ENCODE data around the gene SDK2. TPM values are rescaled to one million over a fixed set of nuclear protein-coding genes. Genes with fewer than 3 reads are reported as not detected.

The SDK2 gene
- total and polyA plus RNA-seq, 2 of the 8 experiments (the other 6 are each of a cell fraction or from before 2014, with no cell fraction given), result 3.9 to 4.1 TPM

- no peaks in the 10 kb centered on the region for H4K20me1 ChIP-seq (replicated peaks in 1 of 2; ENCODE audit: control insufficient read depth in 1 of 2, insufficient read depth in 2 of 2, low read length in 2 of 2)
- TF ChIP-seq MAFK (IDR thresholded peaks at IDR 0.05; ENCODE audit: low read depth, low read length) (no peak), JUN (IDR thresholded peaks at IDR 0.05; ENCODE audit: low read depth, low read length) (no peak), PHF8 (conservative IDR thresholded peaks at IDR 0.05; ENCODE audit: low read depth, low read length) (no peak), JUND (IDR thresholded peaks at IDR 0.05; ENCODE audit: low read length) (no peak), ATF2 (IDR thresholded peaks at IDR 0.05; ENCODE audit: low read length) (no peak), RAD21 (IDR thresholded peaks at IDR 0.05 in 1 of 2, conservative IDR thresholded peaks at IDR 0.05 in 1 of 2; ENCODE audit: low read depth in 2 of 2, low read length in 2 of 2) (no peak)
- TF ChIP-seq, protein P1, sequence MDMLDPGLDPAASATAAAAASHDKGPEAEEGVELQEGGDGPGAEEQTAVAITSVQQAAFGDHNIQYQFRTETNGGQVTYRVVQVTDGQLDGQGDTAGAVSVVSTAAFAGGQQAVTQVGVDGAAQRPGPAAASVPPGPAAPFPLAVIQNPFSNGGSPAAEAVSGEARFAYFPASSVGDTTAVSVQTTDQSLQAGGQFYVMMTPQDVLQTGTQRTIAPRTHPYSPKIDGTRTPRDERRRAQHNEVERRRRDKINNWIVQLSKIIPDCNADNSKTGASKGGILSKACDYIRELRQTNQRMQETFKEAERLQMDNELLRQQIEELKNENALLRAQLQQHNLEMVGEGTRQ (IDR thresholded peaks at IDR 0.05; ENCODE audit: low read length), result no peak
- TF ChIP-seq, protein P2, sequence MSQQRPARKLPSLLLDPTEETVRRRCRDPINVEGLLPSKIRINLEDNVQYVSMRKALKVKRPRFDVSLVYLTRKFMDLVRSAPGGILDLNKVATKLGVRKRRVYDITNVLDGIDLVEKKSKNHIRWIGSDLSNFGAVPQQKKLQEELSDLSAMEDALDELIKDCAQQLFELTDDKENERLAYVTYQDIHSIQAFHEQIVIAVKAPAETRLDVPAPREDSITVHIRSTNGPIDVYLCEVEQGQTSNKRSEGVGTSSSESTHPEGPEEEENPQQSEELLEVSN (IDR thresholded peaks at IDR 0.05), result no peak
These were observed 88.9 kb downstream of the SDK2 start for GRCh38 chr17:73555199-73555960.

More at GRCh38 chr17:73555199-73555960, 88.9 kb downstream of the SDK2 start:
- 74% methylated on average over 13 of the region's 13 CpGs; no CpG with 5 or more reads in 1 of the 2 experiments for WGBS, 2 experiments (ENCODE audit: extremely low coverage in 1 of 2, insufficient coverage in 1 of 2, insufficient read length in 1 of 2, insufficient replicate concordance in 2 of 2, low coverage in 1 of 2, low lambda C conversion rate in 2 of 2, missing lambda C conversion rate in 1 of 2)
- H2BK5ac ChIP-seq (ENCODE audit: low read depth, low read length), result no peak overlapping the region
- no peak overlapping the region for H3K9ac ChIP-seq (replicated peaks in 1 of 4; ENCODE audit: extremely low read depth in 1 of 4, low read depth in 3 of 4, low read length in 3 of 4)
- H3K9me3 ChIP-seq (ENCODE audit: insufficient read depth in 2 of 2, low read depth in 1 of 2, low read length in 1 of 2), result no peaks in the 10 kb centered on the region
- H2BK12ac ChIP-seq (ENCODE audit: low read depth, low read length), result 0 out of 2 replicates have a peak overlapping the region, but pooled peaks have one; percentile 17
- H3K4me2 ChIP-seq (ENCODE audit: insufficient read depth in 1 of 2, low read depth in 2 of 2, low read length in 2 of 2), result no peak overlapping the region
- no peak overlapping the region for H4K91ac ChIP-seq (replicated peaks; ENCODE audit: insufficient read length, low read length)
- H3K23ac ChIP-seq (ENCODE audit: insufficient read length), result no peak overlapping the region
- DNase-seq (ENCODE audit: low read depth in 1 of 2, low spot score in 2 of 2), result no peak
- H3K36me3 ChIP-seq (ENCODE audit: control insufficient read depth in 2 of 4, insufficient read depth in 4 of 4, low read length in 3 of 4), result no peaks in the 10 kb centered on the region
- H3K27ac ChIP-seq (ENCODE audit: low read depth, low read length), result no peak overlapping the region
- no peak overlapping the region for H2BK20ac ChIP-seq (ENCODE audit: low read length)
- no peaks in the 10 kb centered on the region for H3K23me2 ChIP-seq (ENCODE audit: low read depth, low read length)
- no peaks in the 10 kb centered on the region for H3K79me1 ChIP-seq (ENCODE audit: low read depth, low read length)
- no peak overlapping the region for H2AFZ ChIP-seq (ENCODE audit: low read length)
- no peaks in the 10 kb centered on the region for H3K79me2 ChIP-seq (ENCODE audit: control insufficient read depth in 1 of 2, insufficient read depth in 2 of 2, low read length in 2 of 2)
- no peak overlapping the region for H4K8ac ChIP-seq (ENCODE audit: extremely low read depth, insufficient read depth, low read length)
- H3K4me3 ChIP-seq (ENCODE audit: extremely low read depth in 1 of 4, insufficient read depth in 2 of 4, low read depth in 3 of 4, low read length in 4 of 4), result no peak overlapping the region
- H3K14ac ChIP-seq (ENCODE audit: insufficient read length), result no peak overlapping the region
- no peak overlapping the region for H4K5ac ChIP-seq (ENCODE audit: insufficient read length, low read depth, low read length)
- 0 out of 2 replicates have a peak overlapping the region, but pooled peaks have one; percentile 10 for H2BK15ac ChIP-seq (ENCODE audit: low read length)
- H2AK5ac ChIP-seq (ENCODE audit: low read depth, low read length), result no peak overlapping the region
- H3K18ac ChIP-seq (ENCODE audit: extremely low read depth, low read length), result no peak overlapping the region
- H3K4me1 ChIP-seq (replicated peaks in 1 of 4; ENCODE audit: control insufficient read depth in 3 of 4, insufficient read depth in 4 of 4, low read length in 3 of 4), result peaks cover 0 to 33% (median 15%) of the 10 kb centered on the region in 4 experiments; a peak in 6 of 7 replicates
- no peak overlapping the region for H3K56ac ChIP-seq (replicated peaks; ENCODE audit: insufficient read length, low read depth, low read length)
- ChIA-PET POLR2A (ENCODE audit: partially characterized antibody) (interaction anchor here (1.7 to 1.8 kb wide), 2 partner anchors 11 to 12 kb away, joined by 5 to 10 read pairs; no protein-coding TSS in a partner anchor), CTCF (ENCODE audit: partially characterized antibody) (interaction anchor here (0.6 to 6.8 kb wide), 14 partner anchors 9 to 304 kb away, joined by 3 to 39 read pairs (median 5); no protein-coding TSS in a partner anchor)
- H3K4ac ChIP-seq (replicated peaks; ENCODE audit: insufficient read length, low read depth, low read length), result no peak overlapping the region
- FAIRE-seq, result no peak
- no peak overlapping the region for H2BK120ac ChIP-seq (replicated peaks; ENCODE audit: low read depth, low read length)
- H3K27me3 ChIP-seq (replicated peaks in 1 of 4; ENCODE audit: control insufficient read depth in 3 of 4, extremely low read depth in 1 of 4, insufficient read depth in 3 of 4, low read length in 3 of 4), result no peaks in the 10 kb centered on the region
